Peyer's patch (tissue), 4 donors: ENCODE measurements around the gene MMP14. TPM values are rescaled to one million over a fixed set of nuclear protein-coding genes. Genes with fewer than 3 reads are reported as not detected.

Experiments used
- DNase-seq, 3 donors: peaks; one replicate each; pipeline ENCODE4 v3.0.0-alpha.2; 2017 to 2019
- H3K27ac ChIP-seq, 4 donors: fragments of 200-600 bp; sonication (generic); one replicate each; pipeline ENCODE4 v1.5.1; 2016 to 2019
- H3K27me3 ChIP-seq, 2 donors: fragments of 200-600 bp; sonication (generic); one replicate each; pipeline ENCODE4 v1.5.1; 2019
- H3K36me3 ChIP-seq, 3 donors: fragments of 200-600 bp; sonication (generic); one replicate each; pipeline ENCODE4 v1.5.1; 2016 to 2019
- H3K4me1 ChIP-seq, 4 donors: fragments of 200-600 bp; sonication (generic); one replicate each; pipeline ENCODE4 v1.5.1; 2016 to 2019
- H3K4me3 ChIP-seq, 4 donors: fragments of 200-600 bp; sonication (generic); 1 replicate in 3 of 4; 2 replicates in 1 of 4; pipeline ENCODE4 v1.5.1; 2016 to 2019; ENCODE audit warnings: mild to moderate bottlenecking in 1 of 4
- H3K9me3 ChIP-seq, 4 donors: fragments of 200-600 bp; sonication (generic); one replicate each; pipeline ENCODE4 v1.5.1; 2016 to 2019; ENCODE audit warnings: mild to moderate bottlenecking in 1 of 4
- CTCF ChIP-seq, 6 experiments: fragments of 450-650 bp in 4 of 6; fragments of 200-600 bp in 2 of 6; sonication (generic) in 1 of 6; IDR thresholded peaks; one replicate each; pipeline ENCODE4 v1.5.1; 2017 to 2019; ENCODE audit warnings: antibody characterized with exemption in 6 of 6, mild to moderate bottlenecking in 3 of 6, moderate library complexity in 1 of 6
- POLR2A ChIP-seq, 2 donors: fragments of 450-650 bp; IDR thresholded peaks; one replicate each; pipeline ENCODE4 v1.5.1; 2017; ENCODE audit warnings: antibody characterized with exemption in 2 of 2, mild to moderate bottlenecking in 2 of 2, moderate library complexity in 2 of 2
- total RNA-seq, 4 donors: library from RNA; depleted of rRNA; stranded (reverse); fragments of >200 nt; gene quantifications; one replicate each; pipeline ENCODE4 v1.1.0, GENCODE V29; 2016

The MMP14 gene
- total RNA-seq, 4 donors from 2014 or later = 63.0 to 116 (median 82.9) TPM

GRCh38 chr14:22878271-22879246 is 42.2 kb downstream of the MMP14 start:
- Histone ChIP-seq H3K4me1 (peaks cover 0 to 31% (median 0%) of the 10 kb centered on the region in 4 donors), H3K4me3 (no peak overlapping the region)

GRCh38 chr14:22882064-22882463 is 45.7 kb downstream of the MMP14 start:
- TF ChIP-seq POLR2A (IDR thresholded peaks at IDR 0.05) = no peak
- no peak for TF ChIP-seq CTCF (IDR thresholded peaks at IDR 0.05)
- no peaks in the 10 kb centered on the region for H3K27me3 ChIP-seq

More at GRCh38 chr14:22878271-22879246, 42.2 kb downstream of the MMP14 start:
- no peak for DNase-seq
- H3K9me3 ChIP-seq = no peaks in the 10 kb centered on the region
- no peak overlapping the region for H3K27ac ChIP-seq
- no peaks in the 10 kb centered on the region for H3K27me3 ChIP-seq
- TF ChIP-seq POLR2A (IDR thresholded peaks at IDR 0.05) = no peak
- H3K36me3 ChIP-seq = peaks cover 0 to 60% (median 7%) of the 10 kb centered on the region in 3 donors

GRCh38 chr14:22882529-22883172 is 46.3 kb downstream of the MMP14 start:
- peak in 1 of 3 donors; percentile 65 for DNase-seq
- no peaks in the 10 kb centered on the region for H3K27me3 ChIP-seq
- peaks cover 0 to 42% (median 2%) of the 10 kb centered on the region in 4 donors for H3K4me1 ChIP-seq
- no peaks in the 10 kb centered on the region for H3K9me3 ChIP-seq
- H3K4me3 ChIP-seq = no peak overlapping the region
- no peak overlapping the region for H3K27ac ChIP-seq
- TF ChIP-seq CTCF (IDR thresholded peaks at IDR 0.05) = no peak
- TF ChIP-seq POLR2A (IDR thresholded peaks at IDR 0.05) = no peak
- peaks cover 0 to 19% (median 0%) of the 10 kb centered on the region in 3 donors for H3K36me3 ChIP-seq

More at GRCh38 chr14:22882064-22882463, 45.7 kb downstream of the MMP14 start:
- Histone ChIP-seq H3K4me1 (peaks cover 0 to 37% (median 2%) of the 10 kb centered on the region in 4 donors), H3K9me3 (no peaks in the 10 kb centered on the region), H3K4me3 (no peak overlapping the region), H3K36me3 (peaks cover 0 to 25% (median 0%) of the 10 kb centered on the region in 3 donors), H3K27ac (no peak overlapping the region)
- no peak for DNase-seq

DNA sequence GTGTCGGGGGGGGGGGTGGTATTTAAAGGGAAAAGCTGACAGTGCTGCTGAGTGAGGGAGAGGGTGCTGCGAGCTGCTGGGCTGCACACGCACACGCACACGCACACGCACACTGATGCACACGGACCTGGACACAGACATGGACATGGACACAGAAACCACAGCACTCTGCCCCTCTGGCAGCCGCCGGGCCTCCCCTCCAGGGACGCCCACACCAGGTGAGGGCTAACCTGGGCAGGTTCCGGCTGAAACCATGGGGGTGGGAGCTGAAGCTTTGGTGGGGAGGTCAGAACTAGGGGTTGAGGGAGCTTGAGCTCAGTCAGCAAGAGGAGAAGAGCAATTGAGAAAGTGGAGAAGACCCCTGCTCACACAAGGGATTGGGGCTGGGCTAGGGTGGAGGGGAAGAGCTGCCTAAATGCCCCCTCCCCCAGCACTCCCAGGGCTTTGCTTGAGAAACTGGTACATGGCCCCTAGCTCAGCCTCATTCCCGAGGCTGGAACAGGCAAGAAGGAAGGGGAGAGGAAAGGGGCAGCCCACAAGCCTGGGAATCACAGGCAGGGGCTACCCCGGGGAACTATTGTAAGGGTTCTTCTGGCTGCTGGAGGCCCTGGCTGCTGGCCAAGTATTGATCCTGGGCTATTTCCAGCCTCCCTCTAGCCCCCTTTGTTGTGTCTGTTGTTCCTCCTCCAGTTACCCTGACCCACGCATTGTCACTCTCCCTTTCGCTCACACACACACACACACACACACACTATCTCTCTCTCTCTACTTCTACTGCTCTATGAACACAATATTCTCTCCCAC is 47.0 kb downstream of the MMP14 start, which contains the start of gene REM2:
Gene REM2 (plus strand): TSS at position 50 of the 804 bp plus-strand sequence. CDS start 66 bp downstream, at position 116.
- DNase-seq = no peak

More for the DNA sequence above, 47.0 kb downstream of the MMP14 start, which contains the start of gene REM2:
- H3K4me3 ChIP-seq = no peak within 1 kb of the TSS
- H3K27me3 ChIP-seq = no peaks in the 10 kb centered on the region
- H3K27ac ChIP-seq = no peak within 1 kb of the TSS
- H3K9me3 ChIP-seq = no peaks in the 10 kb centered on the region
- H3K4me1 ChIP-seq = peaks cover 0 to 49% (median 4%) of the 10 kb centered on the region in 4 donors
- TF ChIP-seq CTCF (IDR thresholded peaks at IDR 0.05) = no peak
- TF ChIP-seq POLR2A (IDR thresholded peaks at IDR 0.05) = no peak
- peaks cover 0 to 12% (median 0%) of the 10 kb centered on the region in 3 donors for H3K36me3 ChIP-seq
